ENCODE data around the gene ST7. TPM values are rescaled to one million over a fixed set of nuclear protein-coding genes. Genes with fewer than 3 reads are reported as not detected.

The ST7 gene
- total RNA-seq, 1 experiment from 2014 or later: 12.9 TPM

GRCh38 chr7:117065571-117066150, 112.4 kb downstream of the ST7 start:
- no peak for DNase-seq (ENCODE audit: low spot score)

DNA sequence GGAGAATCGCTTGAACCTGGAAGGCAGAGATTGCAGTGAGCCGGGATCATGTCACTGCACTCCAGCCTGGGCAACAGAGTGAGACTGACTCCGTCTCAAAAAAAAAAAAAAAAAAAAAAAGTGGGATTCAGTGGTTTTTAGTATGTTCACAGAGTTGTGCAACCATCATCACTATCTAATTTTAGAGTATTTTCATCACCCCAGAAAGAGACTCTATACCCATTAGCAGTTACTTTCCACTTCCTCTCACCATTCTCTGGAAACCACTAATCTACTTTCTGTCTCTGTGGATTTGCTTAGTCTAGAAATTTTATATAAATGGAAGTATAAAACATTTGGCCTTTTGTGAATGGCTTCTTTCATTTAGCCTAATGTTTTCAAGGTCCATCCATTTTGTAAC, 113.4 kb downstream of the ST7 start:
- no peak for DNase-seq (ENCODE audit: low spot score)

- no peak for DNase-seq (ENCODE audit: low spot score)
These were observed 114.0 kb downstream of the ST7 start for GRCh38 chr7:117067340-117067739.

DNA sequence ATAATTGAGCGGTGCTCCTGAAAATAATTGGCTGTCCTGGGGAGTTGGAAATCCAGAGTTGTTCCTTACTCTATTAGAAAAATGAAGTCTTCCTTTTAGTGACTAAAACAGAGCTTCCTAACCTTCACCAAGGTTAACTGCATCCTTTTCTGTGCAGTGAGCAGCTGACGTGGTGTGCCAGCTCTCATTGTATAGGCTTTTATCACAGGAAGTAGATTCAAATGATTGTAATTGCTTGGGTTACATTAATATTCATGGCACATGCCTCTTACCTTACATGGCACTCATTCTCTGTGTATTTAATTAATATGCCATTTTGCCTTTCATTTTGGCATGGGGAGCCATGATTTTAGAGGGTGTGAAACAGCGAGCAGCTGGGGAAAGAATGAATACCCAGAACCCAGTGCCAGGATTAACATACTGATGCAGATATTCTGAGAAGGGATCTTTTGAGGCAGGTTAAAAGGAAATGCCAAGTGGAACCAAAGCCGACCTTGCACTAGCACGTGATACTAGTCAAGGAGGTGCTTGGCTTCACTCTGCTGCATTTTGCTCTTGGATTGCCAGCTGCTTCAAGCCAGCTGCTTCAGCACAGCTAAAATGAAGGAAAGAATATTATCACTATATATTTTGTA, 115.3 kb downstream of the ST7 start:
- no peak for DNase-seq (ENCODE audit: low spot score)

DNA sequence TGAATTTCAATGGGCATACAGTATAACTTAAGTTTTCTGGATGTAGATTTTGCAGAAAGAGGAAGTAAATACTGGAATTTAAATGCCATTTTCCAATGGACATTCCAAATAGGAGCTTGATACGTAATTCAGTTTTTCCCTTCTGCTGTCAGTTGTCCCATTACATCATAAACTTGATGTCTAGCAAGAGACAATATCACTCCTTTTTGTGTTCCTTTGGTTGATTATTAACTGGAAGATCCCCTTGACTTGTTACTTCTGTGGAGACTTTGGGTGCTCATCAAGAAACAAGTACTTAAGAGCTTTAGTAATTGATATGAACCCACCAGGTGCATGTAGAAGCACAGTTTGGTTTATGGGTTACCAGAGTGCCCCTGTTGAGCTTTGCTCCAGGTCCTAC, 116.1 kb downstream of the ST7 start:
- DNase-seq (ENCODE audit: low spot score): no peak

DNA sequence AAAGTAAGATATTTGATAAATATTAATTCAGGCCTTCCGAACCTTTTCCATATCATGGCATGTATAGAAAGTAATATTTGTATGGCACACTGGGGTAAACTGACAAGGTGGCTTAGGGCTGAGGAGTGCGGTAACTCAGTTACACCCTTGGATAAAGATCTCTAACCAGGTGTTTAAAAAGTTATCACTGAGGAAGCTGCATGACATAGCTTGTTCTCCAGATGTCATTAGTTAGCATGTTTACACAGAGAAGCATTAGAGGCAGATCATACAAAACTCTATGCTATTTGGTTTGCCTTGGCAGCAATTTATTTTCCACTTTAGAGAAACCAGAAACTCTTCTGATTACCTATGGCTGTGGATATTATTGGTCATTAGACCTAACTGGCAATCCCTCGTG, 118.2 kb downstream of the ST7 start:
- no peak for DNase-seq (ENCODE audit: low spot score)

DNA sequence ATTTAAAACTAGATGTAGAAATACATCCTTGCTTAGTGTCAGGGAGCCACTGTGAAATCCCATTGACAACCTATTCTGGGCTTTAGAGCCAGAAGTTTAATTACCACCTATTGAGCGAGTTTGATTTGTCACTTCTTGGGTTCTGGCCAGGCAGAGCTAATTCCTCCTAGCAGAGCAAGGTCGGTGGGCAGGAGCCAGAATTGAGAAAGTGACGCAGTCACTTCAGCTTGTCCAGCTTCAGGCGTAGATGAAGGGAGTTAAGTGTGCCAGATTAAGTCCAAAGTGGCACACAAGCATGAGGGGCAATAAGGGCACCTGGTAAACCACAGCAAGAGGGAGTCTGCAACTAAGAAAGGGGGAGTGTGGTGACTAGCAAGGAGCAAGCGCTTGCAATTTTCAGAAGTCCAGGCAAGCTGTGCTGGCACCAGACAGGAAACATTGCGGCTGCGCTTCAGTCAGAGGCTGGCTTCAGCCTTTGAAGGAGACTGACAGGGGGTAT, 119.4 kb downstream of the ST7 start:
- DNase-seq (ENCODE audit: low spot score): peak; percentile 50

DNA sequence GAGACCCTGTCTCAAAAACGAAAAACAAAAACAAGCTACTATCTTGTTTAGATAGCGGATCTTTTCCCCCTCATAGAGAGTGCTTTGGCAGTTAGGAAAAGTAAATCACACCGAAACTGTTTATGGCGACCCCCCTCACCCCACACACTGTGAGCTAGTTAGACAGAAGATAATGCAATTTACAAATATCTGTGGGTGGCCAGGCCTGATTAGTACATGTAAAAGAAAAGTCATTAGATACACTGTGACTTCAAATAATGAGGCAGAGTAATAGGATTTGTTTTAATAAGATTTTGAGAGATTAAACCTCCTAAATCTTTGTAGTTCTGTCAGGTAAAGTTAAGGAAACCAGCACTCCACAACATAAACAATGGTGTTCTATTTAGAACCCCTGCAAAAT, 121.1 kb downstream of the ST7 start:
- no peak for DNase-seq (ENCODE audit: low spot score)

DNA sequence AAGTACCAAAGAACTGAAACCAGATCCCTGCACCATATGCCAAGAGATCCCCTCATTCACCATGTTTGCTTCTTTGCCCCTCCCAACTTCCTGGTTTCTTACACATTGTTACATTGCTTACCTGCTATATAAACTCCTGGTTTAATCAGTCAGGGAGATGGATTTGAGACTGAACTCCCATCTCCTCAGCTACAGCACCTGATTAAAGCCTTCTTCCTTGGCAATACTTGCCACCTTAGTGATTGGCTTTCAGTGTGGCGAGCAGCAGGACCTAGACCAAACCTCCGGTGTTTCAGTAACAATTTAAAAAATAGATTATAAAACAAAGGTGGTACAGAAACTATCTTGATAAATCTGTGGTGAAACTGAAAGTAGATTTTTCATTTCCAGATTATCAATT, 122.6 kb downstream of the ST7 start:
- DNase-seq (ENCODE audit: low spot score): no peak

- no peak for DNase-seq (ENCODE audit: low spot score)
These were observed 123.2 kb downstream of the ST7 start for GRCh38 chr7:117076426-117076943.

- DNase-seq (ENCODE audit: low spot score): no peak
These were observed 124.4 kb downstream of the ST7 start for GRCh38 chr7:117077658-117078057.

- DNase-seq (ENCODE audit: low spot score): no peak
These were observed 129.3 kb downstream of the ST7 start for GRCh38 chr7:117082647-117083046.

DNA sequence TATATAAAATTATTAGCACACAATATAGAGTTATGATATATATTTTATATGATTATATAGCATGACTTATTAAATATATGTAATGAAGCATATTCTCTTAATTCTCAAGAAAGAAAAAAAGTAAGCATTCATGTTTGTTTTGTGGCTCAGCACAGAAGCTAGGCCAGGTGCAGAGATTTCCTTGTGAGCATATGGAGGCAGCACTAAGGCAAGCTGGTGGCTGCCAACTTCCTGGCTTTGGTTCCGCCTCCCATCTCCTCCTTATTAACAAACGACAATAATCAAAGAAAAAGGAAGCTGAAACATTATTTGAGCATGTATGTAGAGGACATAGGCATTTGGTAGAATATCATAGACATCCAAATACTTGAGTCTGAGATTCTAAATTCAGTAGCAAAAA, 130.3 kb downstream of the ST7 start:
- no peak for DNase-seq (ENCODE audit: low spot score)

DNA sequence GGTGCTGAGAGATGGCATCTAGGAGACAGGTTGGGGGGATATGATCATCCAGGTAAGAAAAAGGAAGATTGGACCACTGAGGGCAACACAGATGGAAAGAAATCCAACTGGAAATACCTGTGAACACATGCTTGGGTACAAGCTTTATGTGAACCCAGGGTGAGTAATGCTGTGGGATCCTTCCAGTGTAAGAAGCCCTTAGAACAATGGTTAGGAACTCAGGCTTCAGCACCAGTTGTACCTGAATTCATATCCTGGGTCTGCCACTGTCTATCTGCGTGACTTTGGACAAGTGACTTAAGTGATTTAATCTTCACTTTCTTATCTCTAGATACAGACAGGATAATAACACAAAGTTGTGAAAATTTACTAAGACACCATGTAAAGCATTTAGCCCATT, 131.0 kb downstream of the ST7 start:
- no peak for DNase-seq (ENCODE audit: low spot score)

GRCh38 chr7:117085275-117085674, 132.0 kb downstream of the ST7 start:
- no peak for DNase-seq (ENCODE audit: low spot score)

- no peak for DNase-seq (ENCODE audit: low spot score)
These were observed 132.6 kb downstream of the ST7 start for GRCh38 chr7:117085769-117086463.

DNA sequence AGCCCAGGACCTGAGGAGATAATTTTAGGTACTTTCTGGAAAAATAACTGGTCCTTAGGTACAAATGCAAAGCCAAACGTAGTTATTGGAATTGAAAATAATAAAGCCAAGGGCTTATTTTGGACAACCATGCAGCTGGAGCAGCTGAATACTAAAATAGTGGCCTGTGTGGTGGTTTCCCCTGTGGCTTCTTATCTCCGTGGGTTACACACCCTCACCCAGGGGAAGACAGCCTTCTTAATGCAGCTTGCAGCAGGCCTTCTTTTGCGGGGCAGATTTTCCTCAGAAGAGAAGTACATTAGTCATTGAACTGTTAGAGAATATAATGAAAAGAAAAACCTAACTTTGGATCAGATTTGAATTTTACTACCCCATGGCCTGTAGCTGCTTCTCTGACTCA, 133.5 kb downstream of the ST7 start:
- DNase-seq (ENCODE audit: low spot score): no peak

GRCh38 chr7:117087639-117088396, 134.5 kb downstream of the ST7 start:
- no peak for DNase-seq (ENCODE audit: low spot score)

DNA sequence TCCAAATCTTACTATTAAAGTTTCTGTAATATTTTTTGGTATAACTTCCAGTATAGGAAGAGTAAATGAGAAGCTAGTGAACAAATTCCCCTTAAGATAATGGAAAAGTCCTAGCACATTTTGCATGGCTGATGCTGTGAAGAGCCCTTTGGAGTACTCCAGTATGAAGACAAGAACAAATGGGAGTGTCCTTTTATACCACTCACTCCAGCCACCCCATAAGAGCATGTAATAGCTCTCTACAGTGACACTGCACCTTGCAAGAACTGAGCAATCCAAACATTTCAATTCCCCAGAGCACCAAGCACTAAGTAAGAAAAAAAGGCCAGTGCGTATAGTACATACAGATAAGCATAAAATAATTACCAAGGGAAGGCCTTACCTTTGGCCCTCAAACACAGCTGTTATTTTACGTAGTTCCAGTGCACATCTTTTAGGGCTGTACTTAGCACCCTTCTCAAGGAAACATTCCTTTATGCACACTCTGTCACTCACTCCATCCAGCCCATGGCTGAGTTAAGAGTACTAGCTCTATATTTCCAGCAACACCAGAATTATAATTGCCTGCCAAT, 135.4 kb downstream of the ST7 start:
- DNase-seq (ENCODE audit: low spot score): no peak

DNA sequence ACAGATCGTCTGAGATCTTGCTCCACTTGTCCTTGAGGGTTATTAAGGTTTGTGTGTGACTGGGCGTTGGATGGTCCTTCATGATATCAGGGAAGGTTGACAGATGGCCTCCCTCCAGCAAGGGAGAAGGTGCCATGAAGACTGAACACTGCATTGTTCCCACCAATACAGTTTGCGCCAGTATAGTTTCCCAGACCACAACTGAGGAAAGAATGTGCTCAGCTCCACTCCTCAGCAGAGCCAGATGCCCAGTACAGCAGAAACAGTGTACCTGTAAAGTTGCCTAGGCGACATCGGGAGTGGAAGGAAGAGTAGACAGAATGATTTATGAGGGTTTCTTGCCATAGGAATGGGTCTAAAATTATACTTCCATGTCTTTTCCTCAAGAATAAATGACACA, 137.5 kb downstream of the ST7 start:
- no peak for DNase-seq (ENCODE audit: low spot score)

DNA sequence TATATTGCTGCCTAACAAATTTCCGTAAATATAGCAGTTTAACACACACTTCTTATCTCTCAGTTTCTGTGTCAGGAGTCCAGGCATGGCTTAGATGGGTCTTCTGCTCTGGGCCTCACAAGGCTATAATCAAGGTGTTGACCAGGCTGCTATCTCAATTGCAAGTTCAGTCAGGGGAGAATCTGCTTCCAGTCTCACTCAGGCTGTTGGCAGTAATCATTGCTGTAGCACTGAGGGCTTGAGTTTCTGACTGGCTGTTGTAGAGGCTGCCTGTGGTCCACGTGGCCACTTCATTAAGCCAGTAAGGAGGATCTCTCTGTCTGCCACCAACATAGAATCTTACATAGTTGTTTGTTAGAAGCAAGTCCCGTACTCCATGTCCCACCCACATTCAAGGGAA, 138.4 kb downstream of the ST7 start:
- DNase-seq (ENCODE audit: low spot score): no peak

- DNase-seq (ENCODE audit: low spot score): no peak
These were observed 139.5 kb downstream of the ST7 start for GRCh38 chr7:117092785-117093184.
